GM12872 (cell line): ENCODE results near the gene C1orf21.

Experiments used
- CTCF ChIP-seq: IDR thresholded peaks from 3 replicates; pipeline ENCODE4 v1.5.1; 2011; ENCODE audit warnings: low read depth, mild to moderate bottlenecking, low read length, moderate library complexity; ENCODE audit not compliant: insufficient read depth

C1orf21 gene

GRCh38 chr1:184520336-184520735 is 133.5 kb downstream of the C1orf21 start:
- TF ChIP-seq CTCF = no peak

GRCh38 chr1:184524248-184524647 is 137.4 kb downstream of the C1orf21 start:
- TF ChIP-seq CTCF = no peak

GRCh38 chr1:184527402-184527801 is 140.6 kb downstream of the C1orf21 start:
- TF ChIP-seq CTCF = no peak

DNA sequence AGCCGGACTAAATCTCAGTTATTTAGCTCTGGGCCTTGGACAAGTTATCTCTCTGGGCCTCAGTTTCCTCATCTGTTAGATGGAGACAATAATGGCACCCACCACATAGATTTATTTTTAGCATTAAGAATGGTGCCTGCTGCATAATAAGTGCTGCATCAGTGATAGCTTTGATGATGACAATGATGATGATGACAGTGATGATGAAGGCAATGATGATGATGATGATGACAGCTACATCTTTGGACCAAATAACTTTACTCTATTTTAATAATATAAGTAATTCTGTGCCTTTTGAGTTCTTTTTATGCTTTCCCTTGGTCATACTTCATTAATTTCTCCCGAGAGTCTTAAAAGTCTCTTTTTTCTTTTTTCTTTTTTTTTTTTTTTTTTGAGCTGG is 143.4 kb downstream of the C1orf21 start:
- TF ChIP-seq CTCF = no peak

DNA sequence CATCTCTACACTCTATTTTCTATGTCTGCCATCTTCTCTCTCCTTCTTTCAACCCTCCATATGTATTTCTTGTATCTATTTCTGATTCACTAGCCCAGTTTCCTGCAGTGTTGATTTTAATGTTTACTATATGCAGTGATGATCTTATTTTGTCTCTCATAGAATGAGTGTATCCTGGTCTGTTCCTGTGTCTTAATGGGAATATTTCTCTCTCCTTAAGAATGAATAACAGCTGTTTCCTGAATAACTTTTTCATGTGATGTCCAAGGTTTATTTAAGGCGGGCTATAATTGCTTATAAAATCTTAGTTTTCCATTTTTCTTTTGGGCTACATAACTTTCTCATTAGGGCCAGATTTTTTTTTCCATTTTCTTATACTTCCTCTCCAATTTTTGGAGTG is 144.5 kb downstream of the C1orf21 start:
- TF ChIP-seq CTCF = no peak

- no peak for TF ChIP-seq CTCF
Observed at GRCh38 chr1:184532199-184532598, 145.4 kb downstream of the C1orf21 start.

GRCh38 chr1:184533049-184533448 is 146.2 kb downstream of the C1orf21 start:
- no peak for TF ChIP-seq CTCF

GRCh38 chr1:184533915-184534314 is 147.1 kb downstream of the C1orf21 start:
- no peak for TF ChIP-seq CTCF
